HepG2 (cell line): ENCODE data around the gene RANGRF. TPM values are rescaled to one million over a fixed set of nuclear protein-coding genes. Genes with fewer than 3 reads are reported as not detected.
A peak's percentile ranks its signal among the peaks of the same experiment; 100 is the strongest.

Source experiments
- ASH2L ChIP-seq: fragments of 300-600, 200-600 bp; sonication (generic); IDR thresholded peaks from 2 replicates; pipeline ENCODE4 v1.7.0; 2017; ENCODE audit warnings: low read depth, mild to moderate bottlenecking, moderate library complexity, mixed read lengths, low read length; ENCODE audit not compliant: insufficient read length
- KIAA2018 ChIP-seq: sonication (generic); formaldehyde crosslinking; IDR thresholded peaks from 2 replicates; pipeline ENCODE4 v1.5.0; 2020; ENCODE audit warnings: mild to moderate bottlenecking, missing genetic modification reagents, borderline replicate concordance
- MIER2 ChIP-seq: IDR thresholded peaks from 2 replicates; pipeline ENCODE4 v1.6.1; 2016; ENCODE audit warnings: missing biosample characterization, missing genetic modification reagents
- RBM22 ChIP-seq: fragments of 200-400 bp; formaldehyde crosslinking; optimal IDR thresholded peaks from 2 replicates; pipeline ENCODE3; 2017; ENCODE audit warnings: mild to moderate bottlenecking, low read length, moderate library complexity
- STAT6 ChIP-seq: sonication (generic); formaldehyde crosslinking; IDR thresholded peaks from 2 replicates; pipeline ENCODE4 v1.4.0; 2020; ENCODE audit warnings: missing genetic modification reagents, mild to moderate bottlenecking, borderline replicate concordance
- ZNF251 ChIP-seq: sonication (generic); formaldehyde crosslinking; IDR thresholded peaks from 2 replicates; pipeline ENCODE4 v1.9.0; 2021; ENCODE audit warnings: mild to moderate bottlenecking, missing genetic modification reagents
- ZNF317 ChIP-seq: sonication (generic); formaldehyde crosslinking; IDR thresholded peaks from 2 replicates; pipeline ENCODE4 v1.5.0; 2020; ENCODE audit warnings: mild to moderate bottlenecking, missing genetic modification reagents
- ZNF510 ChIP-seq: sonication (generic); formaldehyde crosslinking; IDR thresholded peaks from 2 replicates; pipeline ENCODE4 v1.4.0; 2020; ENCODE audit warnings: low read depth, mild to moderate bottlenecking, missing genetic modification reagents
- ZNF562 ChIP-seq: sonication (generic); formaldehyde crosslinking; IDR thresholded peaks from 2 replicates; pipeline ENCODE4 v1.8.0; 2022; ENCODE audit warnings: missing genetic modification reagents, borderline replicate concordance
- ZNF572 ChIP-seq: sonication (generic); formaldehyde crosslinking; IDR thresholded peaks from 2 replicates; pipeline ENCODE4 v1.5.1; 2020; ENCODE audit warnings: mild to moderate bottlenecking, missing genetic modification reagents
- ZNF773 ChIP-seq: sonication (generic); formaldehyde crosslinking; IDR thresholded peaks from 2 replicates; pipeline ENCODE4 v1.4.0; 2020; ENCODE audit warnings: missing genetic modification reagents, borderline replicate concordance
- ZNF792 ChIP-seq: IDR thresholded peaks from 2 replicates; pipeline ENCODE4 v1.6.1; 2016
- polyA plus RNA-seq, 8 experiments: library from polyadenylated mRNA; depleted of rRNA in 3 of 8; stranded (reverse) in 7 of 8; unstranded in 1 of 8; fragments of >200 nt; fragmentation: Illumina TruSeq in 4 of 8; extraction: Trizol in 4 of 8; gene quantifications; 2 replicates each; pipeline versions ENCODE4 v1.2.1 to v1.2.3, GENCODE V29; 2011 to 2016; ENCODE audit warnings: low read depth in 4 of 8, missing spikeins in 1 of 8, mixed read lengths in 1 of 8; ENCODE audit not compliant: insufficient read depth in 1 of 8
- total RNA-seq, 5 experiments: library from RNA; depleted of rRNA; stranded (reverse); fragments of >200 nt; fragmentation: Illumina TruSeq; extraction: Trizol; gene quantifications; 2 replicates each; pipeline ENCODE4 v1.2.3, GENCODE V29; 2016; ENCODE audit warnings: low read depth in 1 of 5
- TF ChIP-seq, protein P1 (sequence below): IDR thresholded peaks from 2 replicates; pipeline ENCODE4 v1.6.1; 2018; ENCODE audit warnings: missing genetic modification reagents
- TF ChIP-seq, protein P2 (sequence below): IDR thresholded peaks from 2 replicates; pipeline ENCODE4 v1.6.1; 2012; ENCODE audit warnings: low read depth, low read length, improper control_type of control experiment

Gene RANGRF
- total and polyA plus RNA-seq, 2 of the 13 experiments (the other 11 are each of a cell fraction or from before 2014, with no cell fraction given), result 18.6 to 40.7 TPM

- TF ChIP-seq ZNF773 (CRISPR knock-in tag) (no peak), STAT6 (CRISPR knock-in tag) (no peak), ZNF562 (CRISPR knock-in tag) (no peak), MIER2 (CRISPR knock-in tag) (no peak), KIAA2018 (CRISPR knock-in tag) (0 out of 2 replicates have a peak, but pooled peaks have one; percentile 18), ZNF510 (CRISPR knock-in tag) (0 out of 2 replicates have a peak, but pooled peaks have one; percentile 28), ZNF572 (CRISPR knock-in tag) (no peak), ZNF792 (CRISPR knock-in tag) (peak; percentile 56; the same call in 1 of the 2 replicates), ZNF317 (0 out of 2 replicates have a peak, but pooled peaks have one; percentile 17), ASH2L (peak; percentile 94), RBM22 (no peak), ZNF251 (CRISPR knock-in tag) (no peak)
- TF ChIP-seq, protein P1, sequence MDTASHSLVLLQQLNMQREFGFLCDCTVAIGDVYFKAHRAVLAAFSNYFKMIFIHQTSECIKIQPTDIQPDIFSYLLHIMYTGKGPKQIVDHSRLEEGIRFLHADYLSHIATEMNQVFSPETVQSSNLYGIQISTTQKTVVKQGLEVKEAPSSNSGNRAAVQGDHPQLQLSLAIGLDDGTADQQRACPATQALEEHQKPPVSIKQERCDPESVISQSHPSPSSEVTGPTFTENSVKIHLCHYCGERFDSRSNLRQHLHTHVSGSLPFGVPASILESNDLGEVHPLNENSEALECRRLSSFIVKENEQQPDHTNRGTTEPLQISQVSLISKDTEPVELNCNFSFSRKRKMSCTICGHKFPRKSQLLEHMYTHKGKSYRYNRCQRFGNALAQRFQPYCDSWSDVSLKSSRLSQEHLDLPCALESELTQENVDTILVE, result 0 out of 2 replicates have a peak, but pooled peaks have one; percentile 49
- TF ChIP-seq, protein P2, sequence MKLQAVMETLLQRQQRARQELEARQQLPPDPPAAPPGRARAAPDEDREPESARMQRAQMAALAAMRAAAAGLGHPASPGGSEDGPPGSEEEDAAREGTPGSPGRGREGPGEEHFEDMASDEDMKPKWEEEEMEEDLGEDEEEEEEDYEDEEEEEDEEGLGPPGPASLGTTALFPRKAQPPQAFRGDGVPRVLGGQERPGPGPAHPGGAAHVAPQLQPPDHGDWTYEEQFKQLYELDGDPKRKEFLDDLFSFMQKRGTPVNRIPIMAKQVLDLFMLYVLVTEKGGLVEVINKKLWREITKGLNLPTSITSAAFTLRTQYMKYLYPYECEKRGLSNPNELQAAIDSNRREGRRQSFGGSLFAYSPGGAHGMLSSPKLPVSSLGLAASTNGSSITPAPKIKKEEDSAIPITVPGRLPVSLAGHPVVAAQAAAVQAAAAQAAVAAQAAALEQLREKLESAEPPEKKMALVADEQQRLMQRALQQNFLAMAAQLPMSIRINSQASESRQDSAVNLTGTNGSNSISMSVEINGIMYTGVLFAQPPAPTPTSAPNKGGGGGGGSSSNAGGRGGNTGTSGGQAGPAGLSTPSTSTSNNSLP, result no peak
Measured at GRCh38 chr17:8248751-8249607, 39.5 kb upstream of the RANGRF start, which contains the start of gene PFAS (continued).
